Measurements from ENCODE around the gene AGRP. TPM values are rescaled to one million over a fixed set of nuclear protein-coding genes. Genes with fewer than 3 reads are reported as not detected.

AGRP gene
- total RNA-seq, 1 donor from 2014 or later, result not detected

DNA sequence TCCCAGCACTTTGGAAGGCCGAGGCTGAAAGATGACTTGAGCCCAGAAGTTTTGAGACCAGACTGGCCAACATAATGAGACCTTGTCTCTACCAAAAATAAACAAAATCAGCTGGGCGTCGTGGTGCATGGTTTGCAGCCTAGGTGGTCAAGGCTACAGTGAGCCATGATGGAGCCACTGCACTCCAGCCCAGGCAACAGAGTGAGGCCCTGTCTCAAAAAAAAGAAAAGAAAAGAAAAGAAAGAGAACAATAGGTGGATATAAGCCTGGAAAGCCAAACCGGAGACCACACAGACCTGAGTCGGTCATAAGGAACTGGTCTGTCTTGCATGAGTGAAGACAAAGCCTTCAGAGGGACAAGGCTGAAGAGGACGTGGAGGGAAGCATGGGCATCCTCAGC is 16.8 kb downstream of the AGRP start:
- H3K4me3 ChIP-seq (ENCODE audit: insufficient read depth, low read depth, low read length), result no peak overlapping the region
- H3K9ac ChIP-seq (ENCODE audit: low read length), result no peak overlapping the region
- H3K9me3 ChIP-seq (ENCODE audit: insufficient read depth, low read depth, low read length), result no peaks in the 10 kb centered on the region
- no peak for FAIRE-seq
- H3K4me1 ChIP-seq (ENCODE audit: insufficient read depth, low read length), result peaks cover 10% of the 10 kb centered on the region
- H3K4me2 ChIP-seq (ENCODE audit: low read length), result no peak overlapping the region
- no peak for TF ChIP-seq EZH2 (IDR thresholded peaks at IDR 0.05; ENCODE audit: insufficient read depth, low read length)
- no peak for TF ChIP-seq CTCF (IDR thresholded peaks at IDR 0.05; ENCODE audit: insufficient read depth, low read depth, low read length)
- Mint-ChIP-seq H3K4me3 (ENCODE audit: unreplicated experiment) (no peak overlapping the region), H3K4me1 (ENCODE audit: low read depth, unreplicated experiment) (peaks cover 7% of the 10 kb centered on the region), H3K36me3 (ENCODE audit: low read depth, unreplicated experiment) (peaks cover 5% of the 10 kb centered on the region), H3K27me3 (ENCODE audit: low read depth, unreplicated experiment) (no peaks in the 10 kb centered on the region), H3K9me3 (ENCODE audit: unreplicated experiment) (no peaks in the 10 kb centered on the region), H3K27ac (ENCODE audit: unreplicated experiment) (no peak overlapping the region)
- H4K20me1 ChIP-seq (ENCODE audit: insufficient read depth, low read length), result peaks cover 98% of the 10 kb centered on the region
- no peak overlapping the region for H3K27ac ChIP-seq (ENCODE audit: low read depth, low read length)
- no peaks in the 10 kb centered on the region for H3K27me3 ChIP-seq (ENCODE audit: insufficient read depth, low read length)
- H3K36me3 ChIP-seq (ENCODE audit: insufficient read depth, low read length), result no peaks in the 10 kb centered on the region
- H3K79me2 ChIP-seq (ENCODE audit: insufficient read depth, low read length), result peaks cover 88% of the 10 kb centered on the region
- H2AFZ ChIP-seq (ENCODE audit: low read depth, low read length), result no peak overlapping the region
- no peak for DNase-seq (ENCODE audit: low read depth)

GRCh38 chr16:67464565-67464964 is 18.8 kb downstream of the AGRP start:
- peaks cover 100% of the 10 kb centered on the region for H4K20me1 ChIP-seq (ENCODE audit: insufficient read depth, low read length)
- FAIRE-seq (no peak), DNase-seq (ENCODE audit: low read depth) (no peak)
- H3K9ac ChIP-seq (ENCODE audit: low read length), result no peak overlapping the region
- no peak overlapping the region for H3K27ac Mint-ChIP-seq (ENCODE audit: unreplicated experiment)
- H2AFZ ChIP-seq (ENCODE audit: low read depth, low read length), result no peak overlapping the region
- no peaks in the 10 kb centered on the region for H3K27me3 Mint-ChIP-seq (ENCODE audit: low read depth, unreplicated experiment)
- no peak overlapping the region for H3K27ac ChIP-seq (ENCODE audit: low read depth, low read length)
- H3K9me3 Mint-ChIP-seq (ENCODE audit: unreplicated experiment), result no peaks in the 10 kb centered on the region
- H3K9me3 ChIP-seq (ENCODE audit: insufficient read depth, low read depth, low read length), result no peaks in the 10 kb centered on the region
- peaks cover 5% of the 10 kb centered on the region for H3K36me3 Mint-ChIP-seq (ENCODE audit: low read depth, unreplicated experiment)
- no peaks in the 10 kb centered on the region for H3K27me3 ChIP-seq (ENCODE audit: insufficient read depth, low read length)
- H3K36me3 ChIP-seq (ENCODE audit: insufficient read depth, low read length), result no peaks in the 10 kb centered on the region
- no peak overlapping the region for H3K4me3 ChIP-seq (ENCODE audit: insufficient read depth, low read depth, low read length)
- TF ChIP-seq CTCF (IDR thresholded peaks at IDR 0.05; ENCODE audit: insufficient read depth, low read depth, low read length), result no peak
- no peak for TF ChIP-seq EZH2 (IDR thresholded peaks at IDR 0.05; ENCODE audit: insufficient read depth, low read length)
- H3K4me1 ChIP-seq (ENCODE audit: insufficient read depth, low read length), result peaks cover 10% of the 10 kb centered on the region
- no peak overlapping the region for H3K4me2 ChIP-seq (ENCODE audit: low read length)
- peaks cover 92% of the 10 kb centered on the region for H3K79me2 ChIP-seq (ENCODE audit: insufficient read depth, low read length)
- no peak overlapping the region for H3K4me3 Mint-ChIP-seq (ENCODE audit: unreplicated experiment)
- peaks cover 7% of the 10 kb centered on the region for H3K4me1 Mint-ChIP-seq (ENCODE audit: low read depth, unreplicated experiment)

DNA sequence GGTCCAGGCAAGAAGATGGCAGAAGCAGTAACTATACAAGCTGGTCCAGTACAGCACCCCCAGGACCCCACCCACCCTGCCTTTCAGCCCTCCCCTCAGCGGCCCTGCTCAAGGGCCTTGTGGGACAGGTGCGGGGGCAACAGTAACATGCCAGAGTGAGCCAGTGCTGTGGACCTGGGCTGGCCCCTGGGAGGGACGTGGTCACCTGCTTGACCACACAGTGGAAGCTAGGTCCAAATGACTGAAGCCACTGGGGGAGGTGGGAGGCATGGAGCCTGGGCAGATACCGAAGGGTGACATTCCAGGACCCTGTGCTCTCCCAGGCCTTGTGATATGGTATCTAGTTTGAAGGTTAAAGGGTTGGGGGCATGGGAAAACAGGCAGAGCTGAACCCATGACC is 19.7 kb downstream of the AGRP start:
- no peaks in the 10 kb centered on the region for H3K27me3 Mint-ChIP-seq (ENCODE audit: low read depth, unreplicated experiment)
- Histone ChIP-seq H3K79me2 (ENCODE audit: insufficient read depth, low read length) (peaks cover 92% of the 10 kb centered on the region), H3K9me3 (ENCODE audit: insufficient read depth, low read depth, low read length) (no peaks in the 10 kb centered on the region), H3K4me2 (ENCODE audit: low read length) (no peak overlapping the region), H3K27ac (ENCODE audit: low read depth, low read length) (no peak overlapping the region), H2AFZ (ENCODE audit: low read depth, low read length) (no peak overlapping the region), H3K9ac (ENCODE audit: low read length) (no peak overlapping the region), H4K20me1 (ENCODE audit: insufficient read depth, low read length) (peaks cover 100% of the 10 kb centered on the region), H3K4me1 (ENCODE audit: insufficient read depth, low read length) (peaks cover 14% of the 10 kb centered on the region), H3K4me3 (ENCODE audit: insufficient read depth, low read depth, low read length) (no peak overlapping the region), H3K36me3 (ENCODE audit: insufficient read depth, low read length) (no peaks in the 10 kb centered on the region), H3K27me3 (ENCODE audit: insufficient read depth, low read length) (no peaks in the 10 kb centered on the region)
- peaks cover 12% of the 10 kb centered on the region for H3K4me1 Mint-ChIP-seq (ENCODE audit: low read depth, unreplicated experiment)
- FAIRE-seq, result no peak
- no peak overlapping the region for H3K4me3 Mint-ChIP-seq (ENCODE audit: unreplicated experiment)
- H3K36me3 Mint-ChIP-seq (ENCODE audit: low read depth, unreplicated experiment), result peaks cover 7% of the 10 kb centered on the region
- no peak for DNase-seq (ENCODE audit: low read depth)
- H3K9me3 Mint-ChIP-seq (ENCODE audit: unreplicated experiment), result no peaks in the 10 kb centered on the region
- H3K27ac Mint-ChIP-seq (ENCODE audit: unreplicated experiment), result no peak overlapping the region
- TF ChIP-seq CTCF (IDR thresholded peaks at IDR 0.05; ENCODE audit: insufficient read depth, low read depth, low read length), result no peak
- no peak for TF ChIP-seq EZH2 (IDR thresholded peaks at IDR 0.05; ENCODE audit: insufficient read depth, low read length)
